HEK293 (cell line): ENCODE results near the gene SCAMP5.

ENCODE experiments used
- CTCF ChIA-PET: fragments of 350-600 bp; formaldehyde crosslinking; extraction: SDS; loops from one replicate; lab custom pipeline; 2021; ENCODE audit warnings: antibody characterized with exemption; lab: Yijun Ruan, JAX
- POLR2A ChIA-PET: fragments of 300-600 bp; formaldehyde crosslinking; extraction: SDS; loops from one replicate; lab custom pipeline; 2020; ENCODE audit warnings: antibody characterized with exemption, inconsistent platforms; lab: Yijun Ruan, JAX
- H3K27ac ChIP-seq: fragments of 200-500 bp; sonication (Bioruptor generic); 2 replicates; pipeline ENCODE4 v1.5.1; 2014; ENCODE audit warnings: low read depth, low read length, control low read depth, inconsistent platforms; ENCODE audit errors: extremely low read depth
- H3K36me3 ChIP-seq, 2 experiments: fragments of 200-500 bp in 1 of 2; sonication (Bioruptor generic) in 1 of 2; 1 replicate in 1 of 2; 2 replicates in 1 of 2; pipeline ENCODE4 v1.5.1; 2014 to 2017; ENCODE audit warnings: inconsistent platforms in 2 of 2, low read length in 2 of 2; ENCODE audit not compliant: control insufficient read depth in 2 of 2, insufficient read depth in 1 of 2
- H3K4me1 ChIP-seq: fragments of 200-500 bp; sonication (Bioruptor generic); 2 replicates; pipeline ENCODE4 v1.5.1; 2014; ENCODE audit warnings: mild to moderate bottlenecking, low read length, inconsistent platforms; ENCODE audit not compliant: control insufficient read depth, insufficient read depth
- H3K4me3 ChIP-seq: 2 replicates; pipeline ENCODE4 v1.5.1; 2011; ENCODE audit warnings: low read depth, mild to moderate bottlenecking, control low read depth, low read length, moderate library complexity
- H3K9me3 ChIP-seq: fragments of 200-500 bp; sonication (Bioruptor generic); 2 replicates; pipeline ENCODE4 v1.5.1; 2014; ENCODE audit warnings: low read depth, low read length, inconsistent platforms; ENCODE audit not compliant: control insufficient read depth, insufficient read depth
- BCL11B ChIP-seq: fragments of 450-650 bp; formaldehyde crosslinking; IDR thresholded peaks from 2 replicates; pipeline ENCODE4 v1.5.1; 2016; ENCODE audit warnings: low read depth, missing biosample characterization, missing genetic modification characterization
- KLF1 ChIP-seq: fragments of 450-650 bp; formaldehyde crosslinking; IDR thresholded peaks from 2 replicates; pipeline ENCODE4 v1.5.1; 2016; ENCODE audit warnings: missing biosample characterization, missing genetic modification characterization
- ZBTB1 ChIP-seq: fragments of 450-650 bp; formaldehyde crosslinking; IDR thresholded peaks from 2 replicates; pipeline ENCODE4 v1.5.1; 2016; ENCODE audit warnings: missing biosample characterization, missing genetic modification characterization
- ZFP69B ChIP-seq: fragments of 450-650 bp; formaldehyde crosslinking; IDR thresholded peaks from 2 replicates; pipeline ENCODE4 v1.5.1; 2016; ENCODE audit warnings: missing biosample characterization, missing genetic modification characterization
- ZNF138 ChIP-seq: fragments of 450-650 bp; formaldehyde crosslinking; IDR thresholded peaks from 2 replicates; pipeline ENCODE4 v1.5.1; 2016; ENCODE audit warnings: missing biosample characterization, missing genetic modification characterization, borderline replicate concordance
- ZNF350 ChIP-seq: fragments of 450-650 bp; formaldehyde crosslinking; IDR thresholded peaks from 2 replicates; pipeline ENCODE4 v1.5.0; 2017; ENCODE audit warnings: missing biosample characterization, mild to moderate bottlenecking, missing genetic modification characterization
- ZNF391 ChIP-seq: fragments of 450-650 bp; formaldehyde crosslinking; IDR thresholded peaks from 2 replicates; pipeline ENCODE4 v1.5.1; 2016; ENCODE audit warnings: low read depth, missing biosample characterization, missing genetic modification characterization, borderline replicate concordance
- ZNF394 ChIP-seq: fragments of 450-650 bp; formaldehyde crosslinking; IDR thresholded peaks from 2 replicates; pipeline ENCODE4 v1.5.1; 2016; ENCODE audit warnings: missing biosample characterization, missing genetic modification characterization, mild to moderate bottlenecking, moderate library complexity, borderline replicate concordance
- ZNF544 ChIP-seq: fragments of 450-650 bp; formaldehyde crosslinking; IDR thresholded peaks from 2 replicates; pipeline ENCODE4 v1.5.0; 2017; ENCODE audit warnings: missing biosample characterization, missing genetic modification characterization
- ZNF600 ChIP-seq: fragments of 450-650 bp; formaldehyde crosslinking; IDR thresholded peaks from 2 replicates; pipeline ENCODE4 v1.5.1; 2016; ENCODE audit warnings: missing biosample characterization, missing genetic modification characterization
- ZNF707 ChIP-seq: fragments of 450-650 bp; formaldehyde crosslinking; IDR thresholded peaks from 2 replicates; pipeline ENCODE4 v1.5.1; 2016; ENCODE audit warnings: missing biosample characterization, missing genetic modification characterization
- ZNF830 ChIP-seq: fragments of 450-650 bp; IDR thresholded peaks from 2 replicates; pipeline ENCODE4 v1.5.0; 2018; ENCODE audit warnings: missing biosample characterization, missing genetic modification characterization, low read depth, mild to moderate bottlenecking, moderate library complexity
- TF ChIP-seq, protein P1 (sequence below): fragments of 450-650 bp; formaldehyde crosslinking; IDR thresholded peaks from 2 replicates; pipeline ENCODE4 v1.5.1; 2016; ENCODE audit warnings: missing biosample characterization, missing genetic modification characterization, borderline replicate concordance
- TF ChIP-seq, protein P2 (sequence below): fragments of 450-650 bp; formaldehyde crosslinking; IDR thresholded peaks from 2 replicates; pipeline ENCODE4 v1.5.1; 2016; ENCODE audit warnings: missing biosample characterization, missing genetic modification characterization
- TF ChIP-seq, protein P3 (sequence below): fragments of 450-650 bp; formaldehyde crosslinking; IDR thresholded peaks from 2 replicates; pipeline ENCODE4 v1.5.1; 2017; ENCODE audit warnings: missing biosample characterization, mild to moderate bottlenecking, missing genetic modification characterization, moderate library complexity

Gene SCAMP5

DNA sequence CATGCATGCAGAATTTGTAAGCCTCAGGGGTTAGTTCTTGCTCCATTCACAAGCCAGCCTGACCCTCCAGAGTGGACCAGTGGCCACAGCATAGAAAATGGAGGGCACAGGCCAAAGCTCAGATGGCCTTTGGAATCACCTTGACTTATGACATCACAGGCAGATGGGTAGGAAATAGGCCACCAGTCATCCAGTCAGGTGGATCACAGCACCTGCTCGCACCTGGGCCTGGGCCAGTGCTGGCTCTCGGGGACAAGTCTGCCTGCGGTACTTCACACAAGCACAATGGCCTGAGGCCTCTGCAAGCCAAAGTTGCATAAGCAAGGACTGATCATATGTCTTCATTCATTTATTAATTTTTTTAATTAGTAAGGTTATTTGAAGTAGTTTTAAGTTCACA is 67.3 kb downstream of the SCAMP5 start:
- POLR2A ChIA-PET: interaction anchor here (1.3 kb wide), 1 partner anchor 139 kb away, joined by 3 read pairs; the partner anchor contains the start of gene C15orf39
- Histone ChIP-seq H3K4me1 (peaks cover 17% of the 10 kb centered on the region), H3K36me3 (no peaks in the 10 kb centered on the region; a peak in 1 of 3 replicates), H3K9me3 (no peaks in the 10 kb centered on the region), H3K27ac (no peak overlapping the region), H3K4me3 (no peak overlapping the region)
- TF ChIP-seq ZNF544 (tag by site-specific recombination) (no peak), ZNF707 (no peak), ZNF600 (tag by site-specific recombination) (no peak), ZNF391 (no peak), ZNF394 (no peak), ZBTB1 (tag by site-specific recombination) (no peak)
- TF ChIP-seq, protein P1, sequence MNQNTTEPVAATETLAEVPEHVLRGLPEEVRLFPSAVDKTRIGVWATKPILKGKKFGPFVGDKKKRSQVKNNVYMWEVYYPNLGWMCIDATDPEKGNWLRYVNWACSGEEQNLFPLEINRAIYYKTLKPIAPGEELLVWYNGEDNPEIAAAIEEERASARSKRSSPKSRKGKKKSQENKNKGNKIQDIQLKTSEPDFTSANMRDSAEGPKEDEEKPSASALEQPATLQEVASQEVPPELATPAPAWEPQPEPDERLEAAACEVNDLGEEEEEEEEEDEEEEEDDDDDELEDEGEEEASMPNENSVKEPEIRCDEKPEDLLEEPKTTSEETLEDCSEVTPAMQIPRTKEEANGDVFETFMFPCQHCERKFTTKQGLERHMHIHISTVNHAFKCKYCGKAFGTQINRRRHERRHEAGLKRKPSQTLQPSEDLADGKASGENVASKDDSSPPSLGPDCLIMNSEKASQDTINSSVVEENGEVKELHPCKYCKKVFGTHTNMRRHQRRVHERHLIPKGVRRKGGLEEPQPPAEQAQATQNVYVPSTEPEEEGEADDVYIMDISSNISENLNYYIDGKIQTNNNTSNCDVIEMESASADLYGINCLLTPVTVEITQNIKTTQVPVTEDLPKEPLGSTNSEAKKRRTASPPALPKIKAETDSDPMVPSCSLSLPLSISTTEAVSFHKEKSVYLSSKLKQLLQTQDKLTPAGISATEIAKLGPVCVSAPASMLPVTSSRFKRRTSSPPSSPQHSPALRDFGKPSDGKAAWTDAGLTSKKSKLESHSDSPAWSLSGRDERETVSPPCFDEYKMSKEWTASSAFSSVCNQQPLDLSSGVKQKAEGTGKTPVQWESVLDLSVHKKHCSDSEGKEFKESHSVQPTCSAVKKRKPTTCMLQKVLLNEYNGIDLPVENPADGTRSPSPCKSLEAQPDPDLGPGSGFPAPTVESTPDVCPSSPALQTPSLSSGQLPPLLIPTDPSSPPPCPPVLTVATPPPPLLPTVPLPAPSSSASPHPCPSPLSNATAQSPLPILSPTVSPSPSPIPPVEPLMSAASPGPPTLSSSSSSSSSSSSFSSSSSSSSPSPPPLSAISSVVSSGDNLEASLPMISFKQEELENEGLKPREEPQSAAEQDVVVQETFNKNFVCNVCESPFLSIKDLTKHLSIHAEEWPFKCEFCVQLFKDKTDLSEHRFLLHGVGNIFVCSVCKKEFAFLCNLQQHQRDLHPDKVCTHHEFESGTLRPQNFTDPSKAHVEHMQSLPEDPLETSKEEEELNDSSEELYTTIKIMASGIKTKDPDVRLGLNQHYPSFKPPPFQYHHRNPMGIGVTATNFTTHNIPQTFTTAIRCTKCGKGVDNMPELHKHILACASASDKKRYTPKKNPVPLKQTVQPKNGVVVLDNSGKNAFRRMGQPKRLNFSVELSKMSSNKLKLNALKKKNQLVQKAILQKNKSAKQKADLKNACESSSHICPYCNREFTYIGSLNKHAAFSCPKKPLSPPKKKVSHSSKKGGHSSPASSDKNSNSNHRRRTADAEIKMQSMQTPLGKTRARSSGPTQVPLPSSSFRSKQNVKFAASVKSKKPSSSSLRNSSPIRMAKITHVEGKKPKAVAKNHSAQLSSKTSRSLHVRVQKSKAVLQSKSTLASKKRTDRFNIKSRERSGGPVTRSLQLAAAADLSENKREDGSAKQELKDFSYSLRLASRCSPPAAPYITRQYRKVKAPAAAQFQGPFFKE (tag by site-specific recombination): no peak
- TF ChIP-seq, protein P2, sequence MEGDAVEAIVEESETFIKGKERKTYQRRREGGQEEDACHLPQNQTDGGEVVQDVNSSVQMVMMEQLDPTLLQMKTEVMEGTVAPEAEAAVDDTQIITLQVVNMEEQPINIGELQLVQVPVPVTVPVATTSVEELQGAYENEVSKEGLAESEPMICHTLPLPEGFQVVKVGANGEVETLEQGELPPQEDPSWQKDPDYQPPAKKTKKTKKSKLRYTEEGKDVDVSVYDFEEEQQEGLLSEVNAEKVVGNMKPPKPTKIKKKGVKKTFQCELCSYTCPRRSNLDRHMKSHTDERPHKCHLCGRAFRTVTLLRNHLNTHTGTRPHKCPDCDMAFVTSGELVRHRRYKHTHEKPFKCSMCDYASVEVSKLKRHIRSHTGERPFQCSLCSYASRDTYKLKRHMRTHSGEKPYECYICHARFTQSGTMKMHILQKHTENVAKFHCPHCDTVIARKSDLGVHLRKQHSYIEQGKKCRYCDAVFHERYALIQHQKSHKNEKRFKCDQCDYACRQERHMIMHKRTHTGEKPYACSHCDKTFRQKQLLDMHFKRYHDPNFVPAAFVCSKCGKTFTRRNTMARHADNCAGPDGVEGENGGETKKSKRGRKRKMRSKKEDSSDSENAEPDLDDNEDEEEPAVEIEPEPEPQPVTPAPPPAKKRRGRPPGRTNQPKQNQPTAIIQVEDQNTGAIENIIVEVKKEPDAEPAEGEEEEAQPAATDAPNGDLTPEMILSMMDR (tag by site-specific recombination): no peak
- TF ChIP-seq, protein P3, sequence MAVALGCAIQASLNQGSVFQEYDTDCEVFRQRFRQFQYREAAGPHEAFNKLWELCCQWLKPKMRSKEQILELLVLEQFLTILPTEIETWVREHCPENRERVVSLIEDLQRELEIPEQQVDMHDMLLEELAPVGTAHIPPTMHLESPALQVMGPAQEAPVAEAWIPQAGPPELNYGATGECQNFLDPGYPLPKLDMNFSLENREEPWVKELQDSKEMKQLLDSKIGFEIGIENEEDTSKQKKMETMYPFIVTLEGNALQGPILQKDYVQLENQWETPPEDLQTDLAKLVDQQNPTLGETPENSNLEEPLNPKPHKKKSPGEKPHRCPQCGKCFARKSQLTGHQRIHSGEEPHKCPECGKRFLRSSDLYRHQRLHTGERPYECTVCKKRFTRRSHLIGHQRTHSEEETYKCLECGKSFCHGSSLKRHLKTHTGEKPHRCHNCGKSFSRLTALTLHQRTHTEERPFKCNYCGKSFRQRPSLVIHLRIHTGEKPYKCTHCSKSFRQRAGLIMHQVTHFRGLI (tag by site-specific recombination): no peak
- CTCF ChIA-PET: no interaction called here

DNA sequence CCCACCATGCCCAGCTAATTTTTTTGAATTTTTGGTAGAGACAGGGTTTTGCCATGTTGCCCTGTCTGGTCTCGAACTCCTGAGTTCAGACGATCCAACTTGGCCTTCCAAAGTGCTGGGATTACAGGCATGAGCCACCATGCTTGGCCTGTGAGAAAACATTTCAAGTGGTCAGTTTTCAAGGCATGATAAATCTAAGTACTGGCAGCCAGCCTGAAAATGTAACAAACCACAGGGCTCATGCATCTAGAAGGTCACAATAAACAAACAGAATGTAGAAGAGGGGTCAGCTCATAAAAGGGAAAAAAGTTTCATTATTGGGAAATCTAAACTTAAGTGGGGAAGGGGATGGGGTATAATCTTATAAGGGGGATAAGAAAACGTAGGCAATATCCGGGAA is 68.0 kb downstream of the SCAMP5 start:
- Histone ChIP-seq H3K9me3 (no peaks in the 10 kb centered on the region), H3K4me1 (peaks cover 17% of the 10 kb centered on the region), H3K27ac (no peak overlapping the region), H3K4me3 (no peak overlapping the region), H3K36me3 (no peaks in the 10 kb centered on the region; a peak in 1 of 3 replicates)
- TF ChIP-seq KLF1 (tag by site-specific recombination): no peak
- no peak for TF ChIP-seq BCL11B (tag by site-specific recombination)
- TF ChIP-seq ZNF830: no peak
- TF ChIP-seq ZNF350: no peak
- TF ChIP-seq ZNF600 (tag by site-specific recombination): no peak
- TF ChIP-seq ZNF138 (tag by site-specific recombination): no peak
- TF ChIP-seq ZFP69B: no peak
- POLR2A ChIA-PET: no interaction called here
- CTCF ChIA-PET: no interaction called here
